Activated CD4-positive, alpha-beta T cell treated with anti-CD3 and anti-CD28 coated beads, Interleukin-2, amount 50 U/mL, for 4 hours (primary cell): ENCODE results near the gene CDK15.
"Not testable (repeated sequence)": the region's sequence is repeated elsewhere in the genome, so short reads cannot be mapped to it uniquely, and the experiment has no call there.

Source experiments
- DNase-seq, 2 experiments: peaks; one replicate each; pipeline ENCODE4 v3.0.0-alpha.2; 2020

CDK15 gene

GRCh38 chr2:201806442-201807170, at the start of gene CDK15:
Gene CDK15 (plus strand): TSS chr2:201806537. CDS start chr2:201806665, 128 bp downstream.
- no peak for DNase-seq

DNA sequence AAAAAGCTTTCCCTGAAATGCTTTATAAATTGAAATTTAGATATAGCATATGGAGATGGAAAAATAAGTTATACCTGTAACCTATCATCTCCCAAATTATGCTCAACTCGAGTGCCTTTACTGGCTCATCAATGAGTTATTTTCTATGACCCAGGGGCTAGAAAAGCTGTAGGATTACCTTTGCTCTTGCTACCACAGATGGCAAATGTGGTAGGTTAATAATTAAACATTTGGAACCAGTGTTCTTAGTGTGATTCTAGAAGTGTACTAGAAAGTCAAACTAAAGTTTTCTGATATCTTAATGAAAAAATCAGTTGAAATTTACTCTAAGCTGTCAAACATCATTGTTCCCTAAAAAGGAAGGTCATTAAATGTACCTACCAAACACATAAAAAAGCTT, 48.1 kb upstream of the CDK15 start:
- DNase-seq = no peak

DNA sequence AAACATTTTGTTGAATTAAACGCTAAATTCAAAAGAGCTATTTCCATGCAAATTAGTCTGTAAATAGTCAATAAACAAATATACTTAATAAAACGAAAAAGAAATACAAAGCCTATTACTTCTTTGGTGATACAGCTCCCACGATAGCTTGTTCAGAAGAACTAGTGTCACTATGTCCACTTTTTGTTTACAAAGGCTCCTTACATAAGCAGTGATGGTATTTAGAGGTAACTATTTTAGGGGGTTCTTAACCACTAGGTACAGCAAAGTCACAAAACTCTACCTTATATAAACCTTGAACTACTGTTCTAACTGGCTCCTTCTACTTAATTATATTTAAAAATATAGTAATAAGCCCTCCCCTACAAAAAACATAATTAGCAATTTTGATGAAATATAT, 47.5 kb upstream of the CDK15 start:
- no peak for DNase-seq

- no peak for DNase-seq
Observed at GRCh38 chr2:201759567-201759966, 46.8 kb upstream of the CDK15 start.

DNA sequence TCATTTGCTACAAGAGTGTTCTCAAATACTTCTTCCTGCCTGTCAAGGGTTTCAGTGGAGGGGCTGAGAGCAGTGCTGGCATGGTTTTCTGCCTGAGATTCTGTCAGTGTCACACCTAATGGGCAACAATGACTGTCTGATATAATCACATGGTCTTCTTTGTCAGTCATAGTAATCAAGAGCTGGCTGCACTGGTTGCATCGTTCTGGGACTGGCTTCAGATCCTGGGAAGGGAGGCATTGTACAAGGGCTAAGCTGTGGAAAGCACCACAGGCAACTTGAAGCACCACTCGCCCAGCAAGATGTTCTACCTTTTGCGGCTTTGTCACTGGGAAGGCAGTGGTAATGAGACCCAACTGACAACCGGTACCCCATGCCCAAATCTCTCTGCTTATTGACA, 45.2 kb upstream of the CDK15 start:
- DNase-seq = no peak

DNA sequence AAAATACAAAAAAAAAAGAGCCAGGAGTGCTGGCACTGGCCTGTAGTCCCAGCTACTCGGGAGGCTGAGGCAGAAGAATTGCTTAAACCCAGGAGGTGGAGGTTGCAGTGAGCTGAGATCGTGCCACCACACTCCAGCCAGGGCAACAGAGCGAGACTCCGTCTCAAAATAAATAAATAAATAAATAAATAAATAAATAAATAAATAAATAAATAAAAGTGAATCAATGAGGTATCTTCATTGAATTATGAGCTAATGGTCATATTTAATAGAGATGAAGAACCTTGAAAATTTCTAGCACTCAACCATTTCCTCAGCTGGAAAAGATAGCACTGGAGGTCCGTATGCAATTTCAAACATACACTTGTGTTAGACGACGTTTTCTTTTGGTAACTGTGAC, 41.9 kb upstream of the CDK15 start:
- DNase-seq = not testable (repeated sequence)

- no peak for DNase-seq
Observed at GRCh38 chr2:201765799-201766198, 40.5 kb upstream of the CDK15 start.

DNA sequence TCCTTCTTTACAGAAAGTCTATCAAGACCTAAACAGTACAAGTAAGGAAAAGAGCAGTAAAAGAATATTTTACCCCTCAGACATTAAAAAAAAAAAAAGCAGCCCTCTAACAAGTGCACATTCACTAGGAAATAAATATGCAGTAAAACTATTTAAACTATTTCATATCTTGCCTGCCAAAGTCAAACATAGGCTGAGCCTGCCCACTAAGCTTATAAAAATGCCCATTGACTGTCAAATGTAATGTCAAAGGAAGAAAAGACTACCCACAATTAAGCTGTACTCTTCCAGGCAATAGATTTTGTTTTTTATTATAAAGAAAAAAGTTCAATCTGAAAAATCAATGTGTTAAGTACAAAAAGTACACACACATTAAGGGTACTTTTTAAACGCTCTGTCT, 37.4 kb upstream of the CDK15 start:
- DNase-seq = no peak

DNA sequence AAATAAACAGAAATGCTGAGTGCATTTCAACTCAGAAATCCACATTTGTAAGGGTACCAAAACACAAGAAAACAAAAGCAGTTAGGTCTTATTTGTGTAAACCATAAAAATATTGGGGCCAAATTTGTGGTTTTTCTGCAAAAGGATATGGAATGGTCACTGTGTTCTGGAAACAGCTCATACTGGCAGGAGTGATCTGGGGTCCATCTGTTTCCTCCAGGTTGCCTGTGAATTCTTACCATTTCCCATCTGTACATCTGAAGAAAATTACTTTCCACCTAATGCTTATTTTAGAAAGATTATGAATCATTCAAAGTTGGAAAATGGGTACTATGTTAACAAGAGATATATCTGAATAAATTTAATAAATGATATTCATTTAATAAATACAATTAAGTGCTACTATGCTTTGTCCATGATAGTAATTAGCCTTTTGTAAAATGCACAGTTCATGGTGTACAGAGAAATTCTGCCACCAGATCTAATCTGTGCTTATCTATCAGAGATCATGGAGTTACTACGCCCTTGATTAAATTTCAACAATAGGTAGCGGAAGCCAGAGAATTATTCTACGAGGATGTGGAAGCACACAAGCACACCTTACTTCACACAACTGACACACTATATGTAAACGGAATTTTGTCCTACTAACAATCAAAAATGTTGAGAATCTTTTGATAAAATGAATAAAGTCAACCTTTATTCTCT, 36.5 kb upstream of the CDK15 start:
- DNase-seq = no peak

GRCh38 chr2:201773990-201774389, 32.3 kb upstream of the CDK15 start:
- DNase-seq = no peak

- DNase-seq = no peak
Observed at GRCh38 chr2:201774546-201774945, 31.8 kb upstream of the CDK15 start.

GRCh38 chr2:201775326-201775725, 31.0 kb upstream of the CDK15 start:
- DNase-seq = no peak

- DNase-seq = no peak
Observed at GRCh38 chr2:201777043-201777442, 29.3 kb upstream of the CDK15 start.

GRCh38 chr2:201777869-201778268, 28.5 kb upstream of the CDK15 start:
- DNase-seq = no peak

DNA sequence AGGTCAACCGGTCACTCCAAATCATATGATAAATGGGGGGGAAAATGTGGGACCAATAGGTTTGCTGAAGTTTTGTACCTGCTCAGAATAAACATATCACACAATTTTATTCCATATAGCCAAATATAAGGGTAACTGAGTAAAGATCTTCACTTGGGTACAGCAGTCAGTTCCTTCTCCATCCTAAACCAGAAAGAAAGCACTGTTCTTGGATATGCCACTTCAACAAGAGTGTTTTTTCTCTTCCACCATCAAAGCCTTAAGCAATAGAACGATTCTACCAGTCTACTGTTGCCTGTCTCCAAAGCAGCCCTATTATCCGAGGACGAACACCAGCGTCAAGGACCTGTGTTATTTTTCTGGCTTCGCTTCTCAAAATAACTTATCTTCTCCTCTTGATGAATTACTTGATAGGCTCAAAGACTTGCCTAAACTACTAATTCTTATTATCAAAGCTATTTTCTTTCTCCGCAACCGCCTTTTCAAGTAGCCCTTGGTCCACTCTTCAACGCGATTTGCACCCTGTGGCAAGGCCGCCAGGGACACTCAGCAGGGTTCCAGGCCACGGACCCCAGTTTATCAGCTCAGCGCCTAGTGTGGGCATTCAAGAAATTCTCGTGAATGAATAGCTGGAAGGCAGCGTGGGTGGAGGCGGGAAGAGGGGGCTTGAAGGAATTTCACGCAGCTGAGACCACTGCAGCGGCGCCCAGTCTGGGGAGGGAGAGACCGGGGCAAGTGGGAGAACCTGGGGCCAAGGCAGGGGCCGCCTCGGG, 26.2 kb upstream of the CDK15 start:
- DNase-seq = no peak

DNA sequence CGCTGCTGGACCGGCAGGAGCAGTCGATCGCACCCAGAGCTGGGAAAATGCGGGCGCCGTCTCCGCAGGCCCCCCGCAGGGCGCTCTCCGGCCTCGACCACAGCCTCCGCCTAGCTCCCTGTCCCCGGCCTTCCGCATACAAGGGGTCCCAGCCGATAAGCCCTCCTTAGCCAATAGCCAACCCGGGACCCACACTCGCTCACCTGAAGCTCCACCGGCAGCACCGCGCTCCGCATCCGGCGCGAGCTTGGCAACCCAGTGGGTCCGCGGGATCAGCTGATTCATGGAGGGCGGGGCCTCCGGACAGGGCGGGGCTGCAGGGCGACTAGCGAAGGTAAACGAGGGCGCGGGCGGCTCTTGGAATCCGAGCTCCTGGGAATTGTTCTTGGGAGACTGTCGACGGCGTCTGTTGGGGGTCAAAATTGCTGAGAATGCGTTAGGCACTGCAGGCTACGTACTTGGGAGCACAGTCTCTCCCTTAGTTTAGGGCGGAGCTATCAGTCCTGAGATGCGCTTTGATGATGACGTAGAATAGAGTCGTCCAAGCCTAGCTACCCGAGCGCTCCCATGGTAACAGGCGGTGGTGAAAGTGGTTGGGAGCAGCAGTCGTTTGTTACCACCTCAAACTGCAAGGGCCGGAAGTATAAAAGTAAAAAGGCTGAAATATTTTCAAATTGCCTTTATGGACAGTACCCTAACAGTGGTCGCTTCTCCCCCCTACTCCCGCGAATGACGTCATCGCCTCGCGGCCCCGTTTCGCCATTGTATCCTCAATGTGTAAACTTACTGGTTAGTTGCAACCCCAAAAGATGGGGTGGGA, 25.5 kb upstream of the CDK15 start, which contains the start of gene ALS2:
TSS of gene ALS2 (minus strand) at position 260 of the 820 bp plus-strand sequence. CDS start 12,048 bp downstream, outside the sequence.
- peak; percentile 92 to 93 for DNase-seq

- DNase-seq = peak in 1 of 2 experiments; percentile 2
Observed at GRCh38 chr2:201781557-201782051, 24.7 kb upstream of the CDK15 start.

DNA sequence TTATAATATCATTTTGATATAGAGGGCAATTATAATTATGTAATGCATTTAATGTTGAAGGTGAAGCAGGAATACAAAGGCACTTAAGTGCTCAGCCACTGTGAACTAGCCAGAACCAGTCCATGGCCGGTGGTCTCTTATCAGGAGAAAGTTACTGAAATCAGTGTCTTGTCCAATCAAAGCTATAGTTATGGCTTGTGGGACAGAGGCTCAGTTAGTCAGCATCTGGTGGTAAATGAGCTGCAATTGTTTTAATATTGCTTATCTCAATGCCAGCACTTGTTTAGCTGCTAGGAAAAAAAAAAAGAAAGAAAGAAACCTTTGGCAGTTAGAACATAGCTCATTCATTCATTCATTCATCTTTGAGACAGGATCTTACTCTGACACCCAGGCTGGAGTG, 21.8 kb upstream of the CDK15 start:
- no peak for DNase-seq

DNA sequence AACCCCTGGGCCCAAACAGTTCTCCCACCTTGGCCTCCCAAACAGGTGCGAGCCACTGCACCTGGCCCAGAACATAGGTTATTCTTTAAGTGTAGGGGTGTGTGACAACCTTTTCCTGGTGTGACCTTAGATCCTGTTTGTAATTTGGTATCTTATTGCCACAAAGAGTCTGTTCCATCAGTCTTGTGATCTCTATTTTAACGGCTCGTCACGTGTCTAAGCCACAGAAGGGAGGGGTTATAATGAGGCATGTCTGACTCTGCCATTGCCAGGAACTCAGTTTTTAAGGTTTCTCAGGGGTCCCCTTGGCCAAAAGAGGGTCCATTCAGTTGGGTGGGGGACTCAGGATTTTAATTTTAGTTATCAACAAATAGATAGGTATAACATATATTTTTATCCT, 21.2 kb upstream of the CDK15 start:
- DNase-seq = no peak

DNA sequence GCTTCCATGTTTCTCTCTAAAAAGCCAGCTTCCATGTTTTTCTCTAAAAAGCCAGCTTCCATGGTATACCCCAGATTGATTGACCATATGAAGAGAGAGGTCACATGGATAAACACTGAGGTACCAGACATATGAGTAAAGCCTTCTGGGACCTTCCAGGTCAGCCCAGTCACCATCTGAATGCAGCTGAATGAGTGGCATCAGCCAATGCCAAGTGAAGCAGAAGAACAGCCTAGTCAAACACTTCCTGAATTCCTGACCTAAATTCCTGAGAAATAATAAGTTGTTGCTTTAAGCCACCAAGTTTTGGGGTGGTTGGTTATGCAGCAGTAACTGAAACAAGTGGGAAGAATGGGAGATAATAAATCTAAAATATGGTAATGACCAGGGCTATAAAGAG, 19.9 kb upstream of the CDK15 start:
- no peak for DNase-seq

GRCh38 chr2:201788371-201788770, 18.0 kb upstream of the CDK15 start:
- DNase-seq = no peak

- DNase-seq = no peak
Observed at GRCh38 chr2:201789395-201789794, 16.9 kb upstream of the CDK15 start.

GRCh38 chr2:201790291-201790690, 16.0 kb upstream of the CDK15 start:
- no peak for DNase-seq
